ENCODE data around the gene CBARP. TPM values are rescaled to one million over a fixed set of nuclear protein-coding genes. Genes with fewer than 3 reads are reported as not detected.

CBARP gene
- total and polyA plus RNA-seq, 9 of the 15 experiments (the other 6 are each of a cell fraction or from before 2014, with no cell fraction given): 0.03 to 8.9 (median 1.2) TPM; not detected in 1

DNA sequence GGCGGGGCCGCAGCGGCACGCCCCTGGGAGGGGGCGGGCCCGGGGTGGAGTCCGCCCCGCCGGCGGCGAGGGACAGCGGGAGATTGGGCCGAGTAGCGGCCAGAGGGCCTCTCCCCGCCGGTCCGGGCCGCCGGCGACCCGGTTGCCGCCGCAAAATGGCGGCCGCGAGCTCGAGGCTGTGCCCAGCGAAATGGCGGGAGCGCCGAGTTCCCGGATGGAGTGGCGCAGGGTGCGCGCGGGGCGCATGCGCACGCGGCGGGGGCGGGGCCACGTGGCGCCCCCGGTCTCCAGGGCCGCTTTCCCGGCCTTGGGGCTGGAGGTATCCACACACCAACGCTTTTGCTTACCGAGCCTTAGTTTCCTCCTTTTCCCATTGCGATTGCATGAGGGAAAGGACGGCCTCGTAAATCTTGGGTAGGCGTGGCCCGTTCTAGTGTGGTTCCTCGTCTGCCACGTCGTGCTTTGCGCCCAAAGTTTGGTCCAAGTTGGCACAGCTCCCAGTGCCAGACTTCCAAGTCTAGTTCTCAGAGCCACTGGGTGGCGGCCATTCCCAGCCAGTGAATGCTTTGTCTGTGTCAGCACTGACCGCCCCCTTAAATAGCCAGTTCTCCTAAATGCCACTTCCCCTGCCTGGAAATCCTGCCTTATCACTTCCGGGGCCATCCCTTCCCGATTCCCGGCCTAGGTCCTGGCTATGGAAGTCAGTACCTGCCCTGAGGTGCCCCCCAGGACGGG is 31.8 kb upstream of the CBARP start (continued):
- TF ChIP-seq, protein P1, sequence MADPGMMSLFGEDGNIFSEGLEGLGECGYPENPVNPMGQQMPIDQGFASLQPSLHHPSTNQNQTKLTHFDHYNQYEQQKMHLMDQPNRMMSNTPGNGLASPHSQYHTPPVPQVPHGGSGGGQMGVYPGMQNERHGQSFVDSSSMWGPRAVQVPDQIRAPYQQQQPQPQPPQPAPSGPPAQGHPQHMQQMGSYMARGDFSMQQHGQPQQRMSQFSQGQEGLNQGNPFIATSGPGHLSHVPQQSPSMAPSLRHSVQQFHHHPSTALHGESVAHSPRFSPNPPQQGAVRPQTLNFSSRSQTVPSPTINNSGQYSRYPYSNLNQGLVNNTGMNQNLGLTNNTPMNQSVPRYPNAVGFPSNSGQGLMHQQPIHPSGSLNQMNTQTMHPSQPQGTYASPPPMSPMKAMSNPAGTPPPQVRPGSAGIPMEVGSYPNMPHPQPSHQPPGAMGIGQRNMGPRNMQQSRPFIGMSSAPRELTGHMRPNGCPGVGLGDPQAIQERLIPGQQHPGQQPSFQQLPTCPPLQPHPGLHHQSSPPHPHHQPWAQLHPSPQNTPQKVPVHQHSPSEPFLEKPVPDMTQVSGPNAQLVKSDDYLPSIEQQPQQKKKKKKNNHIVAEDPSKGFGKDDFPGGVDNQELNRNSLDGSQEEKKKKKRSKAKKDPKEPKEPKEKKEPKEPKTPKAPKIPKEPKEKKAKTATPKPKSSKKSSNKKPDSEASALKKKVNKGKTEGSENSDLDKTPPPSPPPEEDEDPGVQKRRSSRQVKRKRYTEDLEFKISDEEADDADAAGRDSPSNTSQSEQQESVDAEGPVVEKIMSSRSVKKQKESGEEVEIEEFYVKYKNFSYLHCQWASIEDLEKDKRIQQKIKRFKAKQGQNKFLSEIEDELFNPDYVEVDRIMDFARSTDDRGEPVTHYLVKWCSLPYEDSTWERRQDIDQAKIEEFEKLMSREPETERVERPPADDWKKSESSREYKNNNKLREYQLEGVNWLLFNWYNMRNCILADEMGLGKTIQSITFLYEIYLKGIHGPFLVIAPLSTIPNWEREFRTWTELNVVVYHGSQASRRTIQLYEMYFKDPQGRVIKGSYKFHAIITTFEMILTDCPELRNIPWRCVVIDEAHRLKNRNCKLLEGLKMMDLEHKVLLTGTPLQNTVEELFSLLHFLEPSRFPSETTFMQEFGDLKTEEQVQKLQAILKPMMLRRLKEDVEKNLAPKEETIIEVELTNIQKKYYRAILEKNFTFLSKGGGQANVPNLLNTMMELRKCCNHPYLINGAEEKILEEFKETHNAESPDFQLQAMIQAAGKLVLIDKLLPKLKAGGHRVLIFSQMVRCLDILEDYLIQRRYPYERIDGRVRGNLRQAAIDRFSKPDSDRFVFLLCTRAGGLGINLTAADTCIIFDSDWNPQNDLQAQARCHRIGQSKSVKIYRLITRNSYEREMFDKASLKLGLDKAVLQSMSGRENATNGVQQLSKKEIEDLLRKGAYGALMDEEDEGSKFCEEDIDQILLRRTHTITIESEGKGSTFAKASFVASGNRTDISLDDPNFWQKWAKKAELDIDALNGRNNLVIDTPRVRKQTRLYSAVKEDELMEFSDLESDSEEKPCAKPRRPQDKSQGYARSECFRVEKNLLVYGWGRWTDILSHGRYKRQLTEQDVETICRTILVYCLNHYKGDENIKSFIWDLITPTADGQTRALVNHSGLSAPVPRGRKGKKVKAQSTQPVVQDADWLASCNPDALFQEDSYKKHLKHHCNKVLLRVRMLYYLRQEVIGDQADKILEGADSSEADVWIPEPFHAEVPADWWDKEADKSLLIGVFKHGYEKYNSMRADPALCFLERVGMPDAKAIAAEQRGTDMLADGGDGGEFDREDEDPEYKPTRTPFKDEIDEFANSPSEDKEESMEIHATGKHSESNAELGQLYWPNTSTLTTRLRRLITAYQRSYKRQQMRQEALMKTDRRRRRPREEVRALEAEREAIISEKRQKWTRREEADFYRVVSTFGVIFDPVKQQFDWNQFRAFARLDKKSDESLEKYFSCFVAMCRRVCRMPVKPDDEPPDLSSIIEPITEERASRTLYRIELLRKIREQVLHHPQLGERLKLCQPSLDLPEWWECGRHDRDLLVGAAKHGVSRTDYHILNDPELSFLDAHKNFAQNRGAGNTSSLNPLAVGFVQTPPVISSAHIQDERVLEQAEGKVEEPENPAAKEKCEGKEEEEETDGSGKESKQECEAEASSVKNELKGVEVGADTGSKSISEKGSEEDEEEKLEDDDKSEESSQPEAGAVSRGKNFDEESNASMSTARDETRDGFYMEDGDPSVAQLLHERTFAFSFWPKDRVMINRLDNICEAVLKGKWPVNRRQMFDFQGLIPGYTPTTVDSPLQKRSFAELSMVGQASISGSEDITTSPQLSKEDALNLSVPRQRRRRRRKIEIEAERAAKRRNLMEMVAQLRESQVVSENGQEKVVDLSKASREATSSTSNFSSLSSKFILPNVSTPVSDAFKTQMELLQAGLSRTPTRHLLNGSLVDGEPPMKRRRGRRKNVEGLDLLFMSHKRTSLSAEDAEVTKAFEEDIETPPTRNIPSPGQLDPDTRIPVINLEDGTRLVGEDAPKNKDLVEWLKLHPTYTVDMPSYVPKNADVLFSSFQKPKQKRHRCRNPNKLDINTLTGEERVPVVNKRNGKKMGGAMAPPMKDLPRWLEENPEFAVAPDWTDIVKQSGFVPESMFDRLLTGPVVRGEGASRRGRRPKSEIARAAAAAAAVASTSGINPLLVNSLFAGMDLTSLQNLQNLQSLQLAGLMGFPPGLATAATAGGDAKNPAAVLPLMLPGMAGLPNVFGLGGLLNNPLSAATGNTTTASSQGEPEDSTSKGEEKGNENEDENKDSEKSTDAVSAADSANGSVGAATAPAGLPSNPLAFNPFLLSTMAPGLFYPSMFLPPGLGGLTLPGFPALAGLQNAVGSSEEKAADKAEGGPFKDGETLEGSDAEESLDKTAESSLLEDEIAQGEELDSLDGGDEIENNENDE (IDR thresholded peaks at IDR 0.05; ENCODE audit: low read depth, low read length): no peak
- TF ChIP-seq E2F3 (CRISPR knock-in tag; IDR thresholded peaks at IDR 0.05) (peak; percentile 92), RUNX1 (IDR thresholded peaks at IDR 0.05; ENCODE audit: low read depth) (no peak), HEY1 (CRISPR knock-in tag; IDR thresholded peaks at IDR 0.05; ENCODE audit: borderline replicate concordance) (no peak), RBM14 (IDR thresholded peaks at IDR 0.05; ENCODE audit: borderline replicate concordance, insufficient read depth, low read depth, low read length) (no peak), CHD1 (IDR thresholded peaks at IDR 0.05; ENCODE audit: low read length) (peak; percentile 16), NR4A1 (CRISPR knock-in tag; IDR thresholded peaks at IDR 0.05) (no peak; the same call in 1 of the 2 replicates), NR4A1 (tag; IDR thresholded peaks at IDR 0.05) (peak; percentile 39; the same call in 1 of the 2 replicates), MXI1 (IDR thresholded peaks at IDR 0.05; ENCODE audit: low read depth, low read length) (peak; percentile 93), ZNF830 (CRISPR knock-in tag; IDR thresholded peaks at IDR 0.05) (no peak), MYNN (IDR thresholded peaks at IDR 0.05) (no peak), MYNN (CRISPR knock-in tag; IDR thresholded peaks at IDR 0.05) (no peak)
- TF ChIP-seq, protein P2, sequence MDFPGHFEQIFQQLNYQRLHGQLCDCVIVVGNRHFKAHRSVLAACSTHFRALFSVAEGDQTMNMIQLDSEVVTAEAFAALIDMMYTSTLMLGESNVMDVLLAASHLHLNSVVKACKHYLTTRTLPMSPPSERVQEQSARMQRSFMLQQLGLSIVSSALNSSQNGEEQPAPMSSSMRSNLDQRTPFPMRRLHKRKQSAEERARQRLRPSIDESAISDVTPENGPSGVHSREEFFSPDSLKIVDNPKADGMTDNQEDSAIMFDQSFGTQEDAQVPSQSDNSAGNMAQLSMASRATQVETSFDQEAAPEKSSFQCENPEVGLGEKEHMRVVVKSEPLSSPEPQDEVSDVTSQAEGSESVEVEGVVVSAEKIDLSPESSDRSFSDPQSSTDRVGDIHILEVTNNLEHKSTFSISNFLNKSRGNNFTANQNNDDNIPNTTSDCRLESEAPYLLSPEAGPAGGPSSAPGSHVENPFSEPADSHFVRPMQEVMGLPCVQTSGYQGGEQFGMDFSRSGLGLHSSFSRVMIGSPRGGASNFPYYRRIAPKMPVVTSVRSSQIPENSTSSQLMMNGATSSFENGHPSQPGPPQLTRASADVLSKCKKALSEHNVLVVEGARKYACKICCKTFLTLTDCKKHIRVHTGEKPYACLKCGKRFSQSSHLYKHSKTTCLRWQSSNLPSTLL (IDR thresholded peaks at IDR 0.05): no peak
- TF ChIP-seq, protein P3, sequence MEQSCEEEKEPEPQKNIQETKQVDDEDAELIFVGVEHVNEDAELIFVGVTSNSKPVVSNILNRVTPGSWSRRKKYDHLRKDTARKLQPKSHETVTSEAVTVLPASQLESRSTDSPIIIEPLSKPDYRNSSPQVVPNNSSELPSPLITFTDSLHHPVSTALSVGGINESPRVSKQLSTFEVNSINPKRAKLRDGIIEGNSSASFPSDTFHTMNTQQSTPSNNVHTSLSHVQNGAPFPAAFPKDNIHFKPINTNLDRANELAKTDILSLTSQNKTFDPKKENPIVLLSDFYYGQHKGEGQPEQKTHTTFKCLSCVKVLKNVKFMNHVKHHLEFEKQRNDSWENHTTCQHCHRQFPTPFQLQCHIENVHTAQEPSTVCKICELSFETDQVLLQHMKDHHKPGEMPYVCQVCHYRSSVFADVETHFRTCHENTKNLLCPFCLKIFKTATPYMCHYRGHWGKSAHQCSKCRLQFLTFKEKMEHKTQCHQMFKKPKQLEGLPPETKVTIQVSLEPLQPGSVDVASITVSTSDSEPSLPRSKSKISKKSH (CRISPR knock-in tag; IDR thresholded peaks at IDR 0.05): no peak

All from K562 (cell line).